GM12891 (cell line): ENCODE data around the gene C7.

Experiments
- POLR2A ChIP-seq: IDR thresholded peaks from 2 replicates; pipeline ENCODE4 v1.6.1; 2011; ENCODE audit warnings: low read depth, low read length, control low read depth
- POLR2AphosphoS5 ChIP-seq: IDR thresholded peaks from 2 replicates; pipeline ENCODE4 v1.6.1; 2011; ENCODE audit warnings: low read depth, low read length, control low read depth
- SPI1 ChIP-seq: IDR thresholded peaks from 2 replicates; pipeline ENCODE4 v1.6.1; 2011; ENCODE audit warnings: low read depth, low read length, control low read depth

GRCh38 chr5:40991981-40992559 lies 82.8 kb downstream of the C7 start:
- TF ChIP-seq POLR2AphosphoS5, result no peak
- no peak for TF ChIP-seq POLR2A
- no peak for TF ChIP-seq SPI1
